ENCODE measurements around the gene DAP.

Gene DAP

GRCh38 chr5:10637944-10638343 lies 123.1 kb downstream of the DAP start:
- TF ChIP-seq, protein P1, sequence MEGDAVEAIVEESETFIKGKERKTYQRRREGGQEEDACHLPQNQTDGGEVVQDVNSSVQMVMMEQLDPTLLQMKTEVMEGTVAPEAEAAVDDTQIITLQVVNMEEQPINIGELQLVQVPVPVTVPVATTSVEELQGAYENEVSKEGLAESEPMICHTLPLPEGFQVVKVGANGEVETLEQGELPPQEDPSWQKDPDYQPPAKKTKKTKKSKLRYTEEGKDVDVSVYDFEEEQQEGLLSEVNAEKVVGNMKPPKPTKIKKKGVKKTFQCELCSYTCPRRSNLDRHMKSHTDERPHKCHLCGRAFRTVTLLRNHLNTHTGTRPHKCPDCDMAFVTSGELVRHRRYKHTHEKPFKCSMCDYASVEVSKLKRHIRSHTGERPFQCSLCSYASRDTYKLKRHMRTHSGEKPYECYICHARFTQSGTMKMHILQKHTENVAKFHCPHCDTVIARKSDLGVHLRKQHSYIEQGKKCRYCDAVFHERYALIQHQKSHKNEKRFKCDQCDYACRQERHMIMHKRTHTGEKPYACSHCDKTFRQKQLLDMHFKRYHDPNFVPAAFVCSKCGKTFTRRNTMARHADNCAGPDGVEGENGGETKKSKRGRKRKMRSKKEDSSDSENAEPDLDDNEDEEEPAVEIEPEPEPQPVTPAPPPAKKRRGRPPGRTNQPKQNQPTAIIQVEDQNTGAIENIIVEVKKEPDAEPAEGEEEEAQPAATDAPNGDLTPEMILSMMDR (IDR thresholded peaks at IDR 0.05), result no peak
- DNase-seq (ENCODE audit: low spot score), result no peak
- no peak overlapping the region for H3K27ac ChIP-seq
- H3K4me3 ChIP-seq, result no peak overlapping the region

DNA sequence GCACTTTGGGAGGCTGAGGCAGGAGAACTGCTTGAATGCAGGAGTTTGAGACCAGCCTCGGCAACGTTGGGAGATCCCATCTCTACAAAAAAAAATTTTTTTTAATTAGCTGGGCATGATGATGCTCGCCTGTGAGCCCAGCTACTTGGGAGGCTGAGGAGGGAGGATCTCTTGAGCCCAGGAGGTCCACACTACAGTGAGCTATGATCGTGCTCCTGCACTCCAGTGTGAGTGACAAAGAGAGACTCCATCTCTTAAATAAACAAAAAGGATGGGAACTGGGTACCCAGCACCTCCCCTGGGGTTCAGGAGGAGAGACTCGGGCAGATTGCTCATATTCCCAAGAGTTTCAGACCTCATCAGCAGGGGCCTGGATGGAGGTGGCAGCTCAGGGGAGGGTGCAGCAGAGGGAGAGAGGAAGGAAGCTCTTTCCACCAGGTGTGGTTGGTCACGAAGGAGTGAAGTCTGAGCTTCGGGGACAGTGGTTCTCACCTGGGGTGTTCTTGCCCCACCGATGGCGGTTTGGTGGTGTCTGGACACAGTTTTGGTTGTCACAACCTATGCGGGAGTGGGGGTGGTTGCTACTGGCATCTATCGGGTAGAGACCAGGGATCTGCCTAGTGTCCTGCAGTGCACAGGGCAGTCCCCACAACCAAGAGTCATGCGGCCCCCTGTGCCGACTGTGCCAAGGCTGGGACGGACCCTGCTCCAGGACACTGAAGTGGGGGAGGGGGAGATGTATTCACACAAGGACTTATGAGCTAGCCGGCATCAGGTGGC lies 124.5 kb downstream of the DAP start:
- Histone ChIP-seq H3K27ac (no peak overlapping the region), H3K4me3 (no peak overlapping the region)
- DNase-seq (ENCODE audit: low spot score), result no peak
- TF ChIP-seq, protein P1 (IDR thresholded peaks at IDR 0.05), result no peak

- Histone ChIP-seq H3K4me3 (no peak overlapping the region), H3K27ac (no peak overlapping the region)
- TF ChIP-seq, protein P1 (IDR thresholded peaks at IDR 0.05), result no peak
- DNase-seq (ENCODE audit: low spot score), result no peak
These were observed 125.1 kb downstream of the DAP start for GRCh38 chr5:10635867-10636350.

GRCh38 chr5:10635257-10635866 lies 125.7 kb downstream of the DAP start:
- Histone ChIP-seq H3K4me3 (no peak overlapping the region), H3K27ac (no peak overlapping the region)
- DNase-seq (ENCODE audit: low spot score), result no peak
- TF ChIP-seq, protein P1 (IDR thresholded peaks at IDR 0.05), result no peak

GRCh38 chr5:10634562-10634961 lies 126.5 kb downstream of the DAP start:
- no peak overlapping the region for H3K27ac ChIP-seq
- TF ChIP-seq, protein P1 (IDR thresholded peaks at IDR 0.05), result no peak
- no peak for DNase-seq (ENCODE audit: low spot score)

GRCh38 chr5:10634050-10634449 lies 127.0 kb downstream of the DAP start:
- DNase-seq (ENCODE audit: low spot score), result no peak
- TF ChIP-seq, protein P1 (IDR thresholded peaks at IDR 0.05), result no peak
- no peak overlapping the region for H3K27ac ChIP-seq
- no peak overlapping the region for H3K4me3 ChIP-seq

More at GRCh38 chr5:10634562-10634961, 126.5 kb downstream of the DAP start:
- no peak overlapping the region for H3K4me3 ChIP-seq

Data from coronary artery (tissue), 2 donors.